Thyroid gland (tissue), 4 donors: ENCODE measurements around the gene PTCD3. TPM values are rescaled to one million over a fixed set of nuclear protein-coding genes. Genes with fewer than 3 reads are reported as not detected.

Source experiments
- DNase-seq, 2 donors: peaks; one replicate each; pipeline ENCODE4 v3.0.0-alpha.2; 2019
- H3K27ac ChIP-seq, 3 donors: fragments of 200-600 bp; sonication (generic); 1 replicate in 2 of 3; 2 replicates in 1 of 3; pipeline ENCODE4 v1.5.1; 2016 to 2019; ENCODE audit warnings: mild to moderate bottlenecking in 1 of 3, moderate library complexity in 1 of 3
- H3K27me3 ChIP-seq: fragments of 200-600 bp; sonication (generic); one replicate; pipeline ENCODE4 v1.5.1; 2019
- H3K36me3 ChIP-seq, 2 donors: fragments of 200-600 bp; sonication (generic); one replicate each; pipeline ENCODE4 v1.5.1; 2016 to 2019
- H3K4me1 ChIP-seq, 2 donors: fragments of 200-600 bp; sonication (generic); one replicate each; pipeline ENCODE4 v1.5.1; 2017 to 2019
- H3K4me3 ChIP-seq, 3 donors: fragments of 200-600 bp; sonication (generic); replicated peaks in 1 of 3; 1 replicate in 2 of 3; 2 replicates in 1 of 3; pipeline ENCODE4 v1.5.1; 2016; ENCODE audit warnings: mild to moderate bottlenecking in 1 of 3
- H3K9me3 ChIP-seq: fragments of 200-600 bp; sonication (generic); one replicate; pipeline ENCODE4 v1.5.1; 2017
- POLR2A ChIP-seq, 2 donors: fragments of 450-650 bp; IDR thresholded peaks; one replicate each; pipeline ENCODE4 v1.6.1; 2017; ENCODE audit warnings: antibody characterized with exemption in 2 of 2, mild to moderate bottlenecking in 2 of 2, moderate library complexity in 1 of 2
- WGBS, 2 donors: methylation state at CpG; one replicate each; pipeline ENCODE4 v1.1.5; 2017; 5-methylcytosine and 5-hydroxymethylcytosine counted together
- intact Hi-C: fragments of 100-400 bp; cut with DNase I; formaldehyde crosslinking; loops from one replicate; pipeline ENCODE4 v1.15.1; 2023
- total RNA-seq, 4 donors: library from RNA; depleted of rRNA; stranded (reverse); fragments of >200 nt; gene quantifications; one replicate each; pipeline ENCODE4 v1.2.3, GENCODE V29; 2016
- TF ChIP-seq, protein P1 (sequence below), 6 experiments: fragments of 200-600 bp in 3 of 6; fragments of 450-650 bp in 3 of 6; sonication (generic) in 3 of 6; IDR thresholded peaks; one replicate each; pipeline ENCODE4 v1.5.1; 2016 to 2019; ENCODE audit warnings: antibody characterized with exemption in 6 of 6, mild to moderate bottlenecking in 2 of 6, inconsistent platforms in 1 of 6, moderate library complexity in 1 of 6

PTCD3 gene
- total RNA-seq, 4 donors from 2014 or later = 91.4 to 522 (median 160) TPM

DNA sequence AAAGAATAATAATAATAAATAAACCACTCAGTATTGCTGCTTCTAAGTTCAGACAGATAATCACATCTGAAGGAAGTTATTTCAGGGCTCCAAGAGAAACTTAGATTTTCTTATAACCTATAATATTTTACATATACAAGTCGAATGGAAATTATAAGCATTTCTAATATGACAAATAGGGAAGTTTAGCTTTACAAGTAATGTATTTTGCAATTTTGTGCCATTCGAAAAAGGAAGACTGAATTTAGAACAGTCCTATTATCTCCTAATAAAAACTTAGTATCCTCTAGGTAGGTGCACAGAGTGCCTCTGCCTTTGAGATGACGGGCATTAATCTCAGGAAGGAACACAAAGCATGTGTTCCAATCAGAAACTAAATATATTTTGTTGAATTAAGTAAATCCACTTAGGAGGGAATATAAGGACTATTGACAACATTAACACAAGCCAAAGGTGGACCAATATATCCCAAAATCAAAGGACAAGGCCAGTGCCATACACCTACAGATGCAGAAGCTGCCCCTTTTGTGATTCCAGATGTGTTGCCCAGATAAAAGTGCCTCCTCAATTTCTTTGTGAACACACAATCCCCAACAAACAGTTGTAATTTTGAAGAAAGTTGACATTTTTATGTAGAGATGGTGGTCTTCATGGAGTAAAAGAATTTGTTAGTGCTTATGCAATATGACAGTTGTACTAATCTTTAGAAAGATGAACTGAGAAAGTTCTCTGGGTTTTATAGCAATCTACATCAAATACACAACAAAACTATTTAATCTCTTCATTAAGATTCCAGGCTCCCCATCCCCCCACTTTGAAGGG is 36.6 kb downstream of the PTCD3 start:
- intact Hi-C loops = no loop called here
- Histone ChIP-seq H3K4me3 (no peak overlapping the region), H3K27ac (no peak overlapping the region), H3K36me3 (peaks cover 45 to 72% of the 10 kb centered on the region in 2 donors), H3K27me3 (no peaks in the 10 kb centered on the region), H3K4me1 (no peaks in the 10 kb centered on the region), H3K9me3 (no peaks in the 10 kb centered on the region)
- no peak for TF ChIP-seq POLR2A (IDR thresholded peaks at IDR 0.05)
- TF ChIP-seq, protein P1, sequence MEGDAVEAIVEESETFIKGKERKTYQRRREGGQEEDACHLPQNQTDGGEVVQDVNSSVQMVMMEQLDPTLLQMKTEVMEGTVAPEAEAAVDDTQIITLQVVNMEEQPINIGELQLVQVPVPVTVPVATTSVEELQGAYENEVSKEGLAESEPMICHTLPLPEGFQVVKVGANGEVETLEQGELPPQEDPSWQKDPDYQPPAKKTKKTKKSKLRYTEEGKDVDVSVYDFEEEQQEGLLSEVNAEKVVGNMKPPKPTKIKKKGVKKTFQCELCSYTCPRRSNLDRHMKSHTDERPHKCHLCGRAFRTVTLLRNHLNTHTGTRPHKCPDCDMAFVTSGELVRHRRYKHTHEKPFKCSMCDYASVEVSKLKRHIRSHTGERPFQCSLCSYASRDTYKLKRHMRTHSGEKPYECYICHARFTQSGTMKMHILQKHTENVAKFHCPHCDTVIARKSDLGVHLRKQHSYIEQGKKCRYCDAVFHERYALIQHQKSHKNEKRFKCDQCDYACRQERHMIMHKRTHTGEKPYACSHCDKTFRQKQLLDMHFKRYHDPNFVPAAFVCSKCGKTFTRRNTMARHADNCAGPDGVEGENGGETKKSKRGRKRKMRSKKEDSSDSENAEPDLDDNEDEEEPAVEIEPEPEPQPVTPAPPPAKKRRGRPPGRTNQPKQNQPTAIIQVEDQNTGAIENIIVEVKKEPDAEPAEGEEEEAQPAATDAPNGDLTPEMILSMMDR (IDR thresholded peaks at IDR 0.05) = no peak
- no peak for DNase-seq
- 60 to 61% methylated on average over 3 of the region's 3 CpGs for WGBS, 2 donors

DNA sequence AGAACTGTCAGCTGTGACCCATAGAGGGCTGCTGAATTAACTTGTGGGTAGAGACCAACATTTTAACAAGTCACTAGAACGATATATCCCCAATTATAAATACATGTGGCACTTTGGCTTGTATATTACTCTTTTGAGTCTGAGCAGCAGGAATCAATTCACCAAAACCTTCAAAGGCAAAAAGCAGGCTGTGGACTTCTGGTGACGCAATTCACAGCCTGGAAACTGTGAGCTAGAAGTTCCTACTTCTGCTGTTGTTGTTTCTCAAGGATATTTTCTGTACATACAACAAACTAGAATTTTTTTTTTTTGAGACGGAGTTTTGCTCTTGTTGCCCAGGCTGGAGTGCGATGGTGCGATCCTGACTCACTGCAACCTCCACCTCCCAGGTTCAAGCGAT is 37.3 kb downstream of the PTCD3 start:
- Histone ChIP-seq H3K4me1 (no peaks in the 10 kb centered on the region), H3K36me3 (peaks cover 45 to 72% of the 10 kb centered on the region in 2 donors), H3K4me3 (no peak overlapping the region), H3K27ac (no peak overlapping the region), H3K9me3 (no peaks in the 10 kb centered on the region), H3K27me3 (no peaks in the 10 kb centered on the region)
- 93 to 96% methylated on average over 6 of the region's 6 CpGs for WGBS, 2 donors
- TF ChIP-seq POLR2A (IDR thresholded peaks at IDR 0.05) = no peak
- TF ChIP-seq, protein P1 (IDR thresholded peaks at IDR 0.05) = no peak
- intact Hi-C loops = no loop called here
- no peak for DNase-seq

DNA sequence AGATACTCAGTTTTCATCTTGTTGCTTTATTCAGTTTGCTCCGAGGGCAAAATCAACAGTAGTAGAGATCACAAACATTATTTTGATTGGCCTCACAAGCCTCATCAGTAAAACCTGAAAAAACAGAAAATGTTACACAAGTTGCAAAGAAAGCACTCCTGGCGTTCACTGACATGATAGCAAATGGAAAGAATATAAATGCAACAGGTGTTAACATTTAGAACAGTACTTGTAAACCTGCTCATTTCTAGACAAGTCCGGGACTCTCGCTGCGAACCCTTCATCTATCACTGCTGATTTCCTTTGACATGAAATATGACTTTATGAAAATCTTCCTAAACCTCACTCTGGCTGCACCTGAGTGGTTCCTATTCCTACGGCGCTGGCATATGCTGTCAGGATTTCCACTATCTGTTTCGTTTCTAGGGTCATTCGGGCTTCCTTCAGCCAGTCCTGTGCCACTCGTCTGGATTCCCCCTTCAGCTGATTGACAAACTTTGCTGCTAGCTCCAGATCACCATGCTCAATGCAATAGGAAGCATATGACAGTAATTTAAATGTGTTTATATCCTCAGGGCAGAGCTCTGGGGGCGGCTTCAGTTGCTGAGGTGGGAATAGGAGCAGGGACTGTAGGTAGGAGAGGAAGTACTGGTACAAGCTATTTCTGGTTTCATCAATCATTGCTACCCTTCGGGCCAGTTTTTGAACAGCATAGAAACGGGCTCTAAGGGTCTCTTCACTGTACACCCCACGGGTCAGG is 38.1 kb downstream of the PTCD3 start:
- no peaks in the 10 kb centered on the region for H3K4me1 ChIP-seq
- no peaks in the 10 kb centered on the region for H3K9me3 ChIP-seq
- H3K4me3 ChIP-seq = no peak overlapping the region
- intact Hi-C loops = no loop called here
- DNase-seq = no peak
- TF ChIP-seq, protein P1 (IDR thresholded peaks at IDR 0.05) = no peak
- TF ChIP-seq POLR2A (IDR thresholded peaks at IDR 0.05) = no peak
- peaks cover 48 to 72% of the 10 kb centered on the region in 2 donors for H3K36me3 ChIP-seq
- H3K27me3 ChIP-seq = no peaks in the 10 kb centered on the region
- 88 to 92% methylated on average over 12 to 14 of the region's 14 CpGs for WGBS, 2 donors
- H3K27ac ChIP-seq = no peak overlapping the region

DNA sequence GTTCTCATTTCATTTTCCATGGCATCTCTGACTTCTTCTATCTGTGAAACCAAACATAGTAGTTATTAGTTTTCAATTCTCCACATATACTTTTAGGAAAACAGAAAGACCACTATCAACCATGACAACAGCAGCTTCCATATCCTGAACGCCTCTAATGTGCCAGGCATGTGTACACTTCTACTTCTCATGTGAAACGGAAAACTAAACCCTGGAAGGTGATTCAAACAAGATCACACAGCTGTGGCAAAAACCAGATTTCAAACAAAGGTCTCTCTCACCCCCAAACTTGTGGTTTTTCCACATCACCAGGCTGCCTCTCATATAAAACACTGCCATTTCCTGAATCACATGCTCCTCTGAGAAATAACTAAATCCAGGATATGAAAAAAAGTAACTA is 41.8 kb downstream of the PTCD3 start:
- Histone ChIP-seq H3K9me3 (no peaks in the 10 kb centered on the region), H3K4me1 (no peaks in the 10 kb centered on the region), H3K27me3 (no peaks in the 10 kb centered on the region), H3K36me3 (peaks cover 53 to 83% of the 10 kb centered on the region in 2 donors), H3K27ac (no peak overlapping the region), H3K4me3 (no peak overlapping the region)
- WGBS, 2 donors = 91 to 93% methylated on average over 2 of the region's 2 CpGs
- no peak for DNase-seq
- TF ChIP-seq, protein P1 (IDR thresholded peaks at IDR 0.05) = no peak
- no peak for TF ChIP-seq POLR2A (IDR thresholded peaks at IDR 0.05)
- intact Hi-C loops = no loop called here

DNA sequence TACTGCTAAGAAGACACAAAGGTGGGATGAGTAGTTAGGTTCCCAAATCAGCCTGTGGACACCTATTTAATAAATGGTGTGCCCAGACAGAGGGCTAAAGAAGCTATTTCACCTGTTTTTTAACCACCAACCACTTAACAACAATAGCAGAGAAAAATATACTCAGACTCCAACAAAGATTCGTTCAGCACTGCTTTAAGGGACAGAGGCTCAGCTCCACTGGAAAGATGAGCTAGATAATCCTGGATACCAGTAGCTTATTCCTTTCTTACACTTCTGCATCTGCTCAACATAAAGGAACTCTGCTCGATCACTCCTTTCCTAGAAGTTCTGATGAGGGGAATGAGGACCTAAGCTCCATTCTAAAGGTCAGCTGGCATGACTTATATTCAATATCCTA is 44.5 kb downstream of the PTCD3 start:
- no peak for TF ChIP-seq POLR2A (IDR thresholded peaks at IDR 0.05)
- TF ChIP-seq, protein P1 (IDR thresholded peaks at IDR 0.05) = no peak
- Histone ChIP-seq H3K27ac (no peak overlapping the region), H3K27me3 (no peaks in the 10 kb centered on the region), H3K36me3 (peaks cover 31 to 57% of the 10 kb centered on the region in 2 donors), H3K9me3 (no peaks in the 10 kb centered on the region), H3K4me1 (no peaks in the 10 kb centered on the region), H3K4me3 (no peak overlapping the region)
- intact Hi-C loops = no loop called here
- WGBS, 2 donors = 94 to 100% methylated on average over 2 of the region's 2 CpGs
- DNase-seq = no peak
